GM12891 (cell line): ENCODE measurements around the gene CCKAR.

Experiments used
- DNase-seq: peaks from one replicate; pipeline ENCODE4 v3.0.0; 2011; ENCODE audit warnings: low spot score; ENCODE audit not compliant: insufficient read length
- FAIRE-seq: peaks from 2 replicates; lab custom pipeline; 2011; peaks lifted over from hg19 to GRCh38; lab: Jason Lieb, UNC
- PAX5 ChIP-seq: IDR thresholded peaks from 2 replicates; pipeline ENCODE4 v1.6.1; 2011; ENCODE audit warnings: low read length, moderate library complexity, mild to moderate bottlenecking; ENCODE audit not compliant: insufficient read depth, severe bottlenecking
- POLR2A ChIP-seq: IDR thresholded peaks from 2 replicates; pipeline ENCODE4 v1.6.1; 2011; ENCODE audit warnings: low read depth, low read length, control low read depth
- POLR2AphosphoS5 ChIP-seq: IDR thresholded peaks from 2 replicates; pipeline ENCODE4 v1.6.1; 2011; ENCODE audit warnings: low read depth, low read length, control low read depth
- POU2F2 ChIP-seq: IDR thresholded peaks from 2 replicates; pipeline ENCODE4 v1.6.1; 2011; ENCODE audit warnings: low read depth, mild to moderate bottlenecking, control low read depth, low read length, moderate library complexity
- SPI1 ChIP-seq: IDR thresholded peaks from 2 replicates; pipeline ENCODE4 v1.6.1; 2011; ENCODE audit warnings: low read depth, low read length, control low read depth
- TAF1 ChIP-seq: IDR thresholded peaks from 2 replicates; pipeline ENCODE4 v1.6.1; 2011; ENCODE audit warnings: low read depth, low read length, control low read depth

CCKAR gene

DNA sequence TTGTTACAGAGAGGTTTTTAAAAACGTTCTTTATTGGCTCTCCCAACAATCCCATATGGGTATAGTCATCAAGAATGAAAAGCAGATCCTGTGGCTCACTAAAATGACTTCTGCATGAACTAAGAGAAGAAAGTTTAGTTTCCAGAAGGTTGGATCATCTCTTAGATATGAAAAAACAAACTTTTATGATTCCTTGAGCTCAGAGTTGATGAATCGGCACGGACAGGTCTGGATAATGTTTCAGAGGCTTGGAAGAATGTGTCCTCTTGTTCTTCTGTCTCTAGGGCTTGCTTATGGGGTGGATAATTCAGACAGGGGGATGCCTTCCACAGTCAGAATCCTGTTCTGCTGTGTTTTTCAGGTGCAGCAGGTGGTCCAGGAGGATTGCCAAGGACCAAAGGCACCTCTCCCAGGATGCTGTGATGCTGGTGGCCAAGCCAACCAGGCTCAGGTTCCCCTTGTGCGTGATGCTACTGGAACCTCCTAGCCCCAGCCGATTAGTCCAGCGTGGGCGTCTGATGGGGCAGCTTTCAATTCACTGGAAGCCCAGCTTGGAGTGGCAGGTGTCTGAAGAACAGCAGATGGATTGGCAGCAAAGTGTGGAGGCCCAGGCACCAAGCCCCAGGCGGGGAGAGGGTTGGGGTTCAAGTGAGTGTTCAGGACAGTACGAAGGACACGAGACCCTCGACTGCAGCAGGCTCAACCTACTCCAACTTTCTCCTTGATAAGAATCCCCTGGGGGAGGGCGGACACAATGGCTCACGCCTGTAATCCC, 30.3 kb downstream of the CCKAR start:
- FAIRE-seq = no peak
- TF ChIP-seq POLR2A (no peak), POLR2AphosphoS5 (no peak)
- DNase-seq = no peak

DNA sequence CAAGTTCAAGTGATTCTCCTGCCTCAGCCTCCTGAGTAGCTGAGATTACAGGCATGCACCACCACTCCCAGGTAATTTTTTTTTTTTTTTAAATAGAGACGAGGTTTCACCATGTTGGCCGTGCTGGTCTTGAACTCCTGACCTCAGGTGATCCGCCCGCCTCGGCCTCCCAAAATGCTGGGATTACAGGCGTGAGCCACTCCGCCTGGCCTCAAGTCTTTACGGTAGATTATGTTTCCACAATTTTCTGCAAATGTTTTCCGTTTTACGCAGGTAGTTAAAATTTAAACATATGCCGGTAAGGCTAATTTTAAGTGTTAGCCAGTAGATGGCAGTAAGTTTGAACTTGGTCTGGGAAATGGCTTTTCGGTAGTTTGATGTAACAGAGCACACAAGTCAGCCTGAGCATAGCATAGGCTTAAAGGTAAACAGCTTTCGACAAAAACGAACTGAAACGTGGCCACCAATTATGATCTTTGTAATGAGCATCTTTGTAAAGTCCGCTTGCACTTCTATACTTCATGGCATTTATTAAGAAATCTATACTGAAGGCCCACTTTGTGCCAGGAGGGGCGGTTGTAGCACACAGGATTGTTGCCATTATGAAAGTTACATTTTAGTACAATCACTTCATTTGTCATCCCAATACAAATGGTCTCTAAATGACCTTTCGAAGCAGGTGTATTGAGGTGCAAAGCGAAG, 31.1 kb downstream of the CCKAR start:
- peak; percentile 40 for DNase-seq
- TF ChIP-seq POLR2A (no peak), PAX5 (no peak), SPI1 (no peak), TAF1 (no peak), POLR2AphosphoS5 (no peak), POU2F2 (no peak)

DNA sequence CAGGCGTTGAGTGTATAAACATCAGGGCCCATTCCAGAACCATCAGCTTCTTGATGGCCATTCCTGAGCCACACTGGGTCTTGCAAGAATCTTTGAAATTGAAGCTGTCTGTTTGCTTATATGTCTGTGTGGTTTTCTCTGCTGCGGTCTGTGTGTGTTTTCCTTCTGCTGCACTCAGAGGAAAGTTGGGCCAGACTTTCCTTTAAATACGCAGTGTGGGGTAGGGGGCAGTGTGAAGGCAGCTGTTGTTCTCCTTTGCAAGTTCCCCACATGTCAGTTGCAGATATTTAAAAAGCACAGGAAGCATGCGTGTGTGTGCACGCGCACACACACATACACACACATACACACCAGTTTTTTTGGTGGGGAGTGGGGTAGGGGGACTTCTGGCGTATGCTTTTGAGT, 32.1 kb downstream of the CCKAR start:
- no peak for DNase-seq
- TF ChIP-seq POU2F2 (no peak), POLR2A (no peak), POLR2AphosphoS5 (no peak), SPI1 (no peak), PAX5 (no peak), TAF1 (no peak)
- peak; percentile 33 for FAIRE-seq

More for the DNA sequence above, 31.1 kb downstream of the CCKAR start:
- peak; percentile 84 for FAIRE-seq

- FAIRE-seq = no peak
- TF ChIP-seq TAF1 = no peak
- no peak for TF ChIP-seq POLR2A
- TF ChIP-seq POU2F2 = no peak
- no peak for TF ChIP-seq SPI1
- no peak for TF ChIP-seq POLR2AphosphoS5
- no peak for TF ChIP-seq PAX5
These were observed 32.9 kb downstream of the CCKAR start for GRCh38 chr4:26457412-26457811.

DNA sequence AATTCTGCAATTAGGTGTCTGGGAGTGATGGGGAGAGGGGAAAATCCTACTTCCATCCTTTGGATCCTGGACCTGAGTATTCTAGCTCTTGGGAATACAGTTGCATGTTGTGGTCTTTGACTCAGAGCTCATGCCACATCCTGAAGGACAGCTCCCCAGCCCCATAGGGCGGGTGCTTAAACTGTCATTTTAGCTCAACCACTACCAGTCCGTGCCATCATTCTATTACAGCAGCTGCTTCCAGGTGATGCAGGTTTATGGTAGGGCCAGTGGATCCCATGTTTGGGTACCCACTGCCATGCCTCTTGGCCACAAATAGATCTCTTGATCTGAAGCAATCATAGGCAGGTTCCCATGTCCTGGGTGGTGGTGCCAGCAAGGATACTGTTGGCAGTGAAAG, 34.7 kb downstream of the CCKAR start:
- DNase-seq (no peak), FAIRE-seq (no peak)
- TF ChIP-seq TAF1 (no peak), POLR2A (no peak), POU2F2 (no peak), POLR2AphosphoS5 (no peak), PAX5 (no peak), SPI1 (no peak)

More at GRCh38 chr4:26457412-26457811, 32.9 kb downstream of the CCKAR start:
- no peak for DNase-seq

DNA sequence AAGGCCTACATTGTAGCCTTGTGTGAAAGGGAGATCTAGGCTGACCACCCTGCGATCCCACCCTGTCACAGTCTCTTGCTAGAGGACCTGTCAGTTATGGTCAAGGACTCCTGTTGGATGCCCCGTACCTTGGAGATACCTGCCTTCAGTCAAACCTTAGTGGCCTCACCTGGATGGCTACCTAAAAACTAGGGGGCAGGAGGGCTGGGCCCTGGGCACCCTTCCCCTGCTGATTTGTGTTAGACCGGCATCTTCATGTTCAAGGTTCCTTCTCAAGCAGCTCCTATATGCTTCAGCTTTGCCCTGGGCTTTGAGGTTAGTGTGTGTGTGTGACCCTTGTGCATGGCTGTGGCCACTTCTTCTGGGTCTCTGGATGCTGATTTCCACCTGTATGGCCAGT, 35.3 kb downstream of the CCKAR start:
- DNase-seq = no peak
- FAIRE-seq = no peak
- no peak for TF ChIP-seq SPI1
- no peak for TF ChIP-seq TAF1
- TF ChIP-seq POU2F2 = no peak
- no peak for TF ChIP-seq POLR2AphosphoS5
- no peak for TF ChIP-seq POLR2A
- TF ChIP-seq PAX5 = no peak

DNA sequence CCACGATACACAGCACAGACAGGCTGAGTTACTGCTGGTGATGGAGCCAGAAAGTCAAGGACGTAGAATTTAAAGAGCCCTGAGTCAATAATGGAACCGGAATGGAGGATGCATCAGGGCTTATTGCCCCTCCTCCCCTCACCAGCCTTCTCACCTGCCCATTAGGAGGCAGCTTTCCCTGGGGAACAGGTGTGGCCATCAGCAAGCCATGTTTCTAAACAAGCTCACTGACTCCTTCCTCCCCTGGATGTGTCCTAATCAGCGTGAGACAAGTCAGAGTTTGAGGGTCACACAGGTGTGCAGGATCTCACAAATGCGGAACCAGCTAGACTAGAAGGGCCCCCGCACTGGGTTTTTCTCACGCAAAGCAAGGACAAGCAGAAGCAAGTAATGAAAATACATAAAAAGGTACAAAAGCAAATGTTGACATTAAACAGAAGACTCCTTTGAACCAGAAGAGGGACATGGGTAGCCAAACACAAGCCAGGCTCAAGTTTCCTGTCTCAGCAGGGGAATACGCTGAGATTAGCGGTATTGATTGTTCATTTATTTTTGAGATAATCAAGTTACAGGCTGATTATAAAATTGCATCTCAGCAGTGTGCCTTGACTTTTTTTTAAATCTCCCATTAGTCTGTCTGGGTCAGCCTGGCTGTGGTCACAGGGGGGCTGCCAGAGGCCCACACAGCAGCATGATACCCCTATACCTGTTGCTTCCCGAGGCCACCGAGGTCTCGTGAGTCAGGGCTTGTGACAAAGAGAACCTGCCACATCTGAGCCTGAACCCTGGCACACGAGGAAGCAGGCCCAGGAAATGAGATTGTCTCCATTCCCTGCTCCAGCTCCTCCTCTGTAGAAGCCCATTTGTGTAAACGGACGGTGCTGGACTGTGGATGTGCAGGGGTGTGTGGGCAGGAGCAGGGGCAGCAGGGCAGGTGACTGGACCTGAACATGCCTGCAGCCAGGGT, 37.4 kb downstream of the CCKAR start:
- DNase-seq = no peak
- no peak for FAIRE-seq
- TF ChIP-seq TAF1 (no peak), POU2F2 (no peak), PAX5 (no peak), POLR2AphosphoS5 (no peak)

GRCh38 chr4:26451597-26451996, 38.7 kb downstream of the CCKAR start:
- FAIRE-seq (no peak), DNase-seq (no peak)
- no peak for TF ChIP-seq PAX5
- TF ChIP-seq TAF1 = no peak

DNA sequence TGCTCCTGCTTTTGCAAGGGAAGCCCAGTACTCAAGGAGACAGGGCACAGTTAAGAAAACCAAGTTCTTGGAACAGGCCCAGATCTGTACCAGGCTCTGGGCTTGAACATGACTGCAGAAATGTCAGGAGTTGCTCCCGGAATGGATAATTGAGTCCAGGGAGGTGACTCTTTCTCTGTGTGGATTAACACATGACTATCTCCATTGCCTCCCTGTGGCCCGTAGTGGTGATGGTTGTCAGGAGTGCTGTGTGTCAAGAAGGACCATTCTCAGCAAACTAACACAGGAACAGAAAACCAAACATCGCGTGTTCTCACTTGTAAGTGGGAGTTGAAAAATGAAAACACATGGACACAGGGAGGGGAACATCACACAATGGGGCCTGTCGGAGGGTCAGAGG, 39.9 kb downstream of the CCKAR start:
- TF ChIP-seq POLR2A (no peak), SPI1 (no peak)
- DNase-seq = no peak
- FAIRE-seq = no peak

GRCh38 chr4:26447378-26447777, 42.9 kb downstream of the CCKAR start:
- FAIRE-seq (no peak), DNase-seq (no peak)
- TF ChIP-seq POLR2AphosphoS5 = no peak
- no peak for TF ChIP-seq PAX5
- no peak for TF ChIP-seq POU2F2
- TF ChIP-seq TAF1 = no peak
- no peak for TF ChIP-seq POLR2A
- TF ChIP-seq SPI1 = peak; percentile 49; the same call in 1 of the 2 replicates
